WTC11 (cell line): Measurements from ENCODE around the gene CASKIN1. TPM values are rescaled to one million over a fixed set of nuclear protein-coding genes. Genes with fewer than 3 reads are reported as not detected.
A peak's percentile ranks its signal among the peaks of the same experiment; 100 is the strongest.

Source experiments
- ATAC-seq: fragments of 200-7000 bp; cut with Tn5 transposase; 2 replicates; pipeline ENCODE4 v1.10.0; 2021; ENCODE audit warnings: mild to moderate bottlenecking, moderate library complexity
- CTCF ChIA-PET: fragments of 300-600 bp; sonication (Branson Sonifier 250); formaldehyde crosslinking; loops from one replicate; lab custom pipeline; 2021; ENCODE audit warnings: antibody characterized with exemption; lab: Charles Lee
- POLR2A ChIA-PET: fragments of 350-600 bp; sonication (Branson Sonifier 250); formaldehyde crosslinking; loops from one replicate; lab custom pipeline; 2021; ENCODE audit warnings: antibody characterized with exemption; lab: Charles Lee
- DNase-seq: peaks from one replicate; pipeline ENCODE4 v3.0.0; 2021; ENCODE audit warnings: low spot score
- H3K27ac Mint-ChIP-seq: 2 replicates; pipeline ENCODE4 v1.8.0; 2021; ENCODE audit warnings: mixed read lengths
- H3K27me3 Mint-ChIP-seq: 2 replicates; pipeline ENCODE4 v1.8.0; 2021; ENCODE audit warnings: low read depth, mild to moderate bottlenecking, moderate library complexity, mixed read lengths
- H3K36me3 Mint-ChIP-seq: 2 replicates; pipeline ENCODE4 v1.8.0; 2021; ENCODE audit warnings: mixed read lengths
- H3K4me1 Mint-ChIP-seq: 2 replicates; pipeline ENCODE4 v1.8.0; 2022; ENCODE audit warnings: mixed read lengths
- H3K4me3 Mint-ChIP-seq: 2 replicates; pipeline ENCODE4 v1.8.0; 2021; ENCODE audit warnings: mild to moderate bottlenecking, moderate library complexity, mixed read lengths
- H3K9me3 Mint-ChIP-seq: 2 replicates; pipeline ENCODE4 v1.8.0; 2021; ENCODE audit warnings: mixed read lengths
- CBFB ChIP-seq: sonication (generic); formaldehyde crosslinking; IDR thresholded peaks from 2 replicates; pipeline ENCODE4 v1.8.1; 2022; ENCODE audit warnings: mild to moderate bottlenecking, low read depth, missing genetic modification reagents
- ELF4 ChIP-seq: sonication (generic); formaldehyde crosslinking; IDR thresholded peaks from 2 replicates; pipeline ENCODE4 v1.8.1; 2022; ENCODE audit warnings: low read depth, mild to moderate bottlenecking, moderate library complexity, missing genetic modification reagents
- FOXK1 ChIP-seq: sonication (generic); formaldehyde crosslinking; IDR thresholded peaks from 2 replicates; pipeline ENCODE4 v1.8.0; 2022; ENCODE audit warnings: mild to moderate bottlenecking, moderate library complexity, missing genetic modification reagents
- FOXP1 ChIP-seq: sonication (generic); formaldehyde crosslinking; IDR thresholded peaks from 2 replicates; pipeline ENCODE4 v1.8.0; 2022; ENCODE audit warnings: missing genetic modification reagents, mild to moderate bottlenecking, moderate library complexity, borderline replicate concordance
- GABPB1 ChIP-seq: sonication (generic); formaldehyde crosslinking; IDR thresholded peaks from 2 replicates; pipeline ENCODE4 v1.8.1; 2023; ENCODE audit warnings: mild to moderate bottlenecking, missing genetic modification reagents
- KAT7 ChIP-seq: sonication (generic); formaldehyde crosslinking; IDR thresholded peaks from 2 replicates; pipeline ENCODE4 v1.8.1; 2023; ENCODE audit warnings: missing genetic modification reagents, mild to moderate bottlenecking, borderline replicate concordance
- MYBL2 ChIP-seq: sonication (generic); formaldehyde crosslinking; IDR thresholded peaks from 2 replicates; pipeline ENCODE4 v1.8.1; 2023; ENCODE audit warnings: mild to moderate bottlenecking, moderate library complexity, missing genetic modification reagents
- NR1H2 ChIP-seq: sonication (generic); formaldehyde crosslinking; IDR thresholded peaks from 2 replicates; pipeline ENCODE4 v1.9.0; 2021; ENCODE audit warnings: mild to moderate bottlenecking, moderate library complexity, missing genetic modification reagents
- SMAD4 ChIP-seq: sonication (generic); formaldehyde crosslinking; IDR thresholded peaks from 2 replicates; pipeline ENCODE4 v1.8.0; 2022; ENCODE audit warnings: mild to moderate bottlenecking, missing genetic modification reagents
- STAT6 ChIP-seq: sonication (generic); formaldehyde crosslinking; conservative IDR thresholded peaks from 2 replicates; pipeline ENCODE4 v1.8.1; 2023; ENCODE audit warnings: mild to moderate bottlenecking, low read depth, missing genetic modification reagents, moderate library complexity
- TP53 ChIP-seq: sonication (generic); formaldehyde crosslinking; IDR thresholded peaks from 2 replicates; pipeline ENCODE4 v1.8.1; 2023; ENCODE audit warnings: mild to moderate bottlenecking, missing genetic modification reagents
- ZBTB43 ChIP-seq: sonication (generic); formaldehyde crosslinking; IDR thresholded peaks from 2 replicates; pipeline ENCODE4 v1.8.1; 2023; ENCODE audit warnings: mild to moderate bottlenecking, missing genetic modification reagents
- ZNF121 ChIP-seq: sonication (generic); formaldehyde crosslinking; IDR thresholded peaks from 2 replicates; pipeline ENCODE4 v1.8.0; 2023; ENCODE audit warnings: missing genetic modification reagents
- ZNF219 ChIP-seq: sonication (generic); formaldehyde crosslinking; IDR thresholded peaks from 2 replicates; pipeline ENCODE4 v1.8.0; 2023; ENCODE audit warnings: missing genetic modification reagents, mild to moderate bottlenecking, borderline replicate concordance
- ZNF232 ChIP-seq: sonication (generic); formaldehyde crosslinking; IDR thresholded peaks from 2 replicates; pipeline ENCODE4 v1.8.0; 2022; ENCODE audit warnings: mild to moderate bottlenecking, missing genetic modification reagents
- ZNF423 ChIP-seq: fragments of 250-450 bp; sonication (Bioruptor Pico); IDR thresholded peaks from 2 replicates; pipeline ENCODE4 v2.1.2; 2022; ENCODE audit warnings: mild to moderate bottlenecking, moderate library complexity
- ZNF671 ChIP-seq: fragments of 250-450 bp; sonication (Bioruptor Pico); IDR thresholded peaks from 2 replicates; pipeline ENCODE4 v1.8.0; 2021; ENCODE audit warnings: mild to moderate bottlenecking
- total RNA-seq: library from RNA; stranded (reverse); gene quantifications from 3 replicates; pipeline ENCODE4 v1.2.3, GENCODE V29; 2021
- TF ChIP-seq, protein P1 (sequence below): sonication (generic); formaldehyde crosslinking; IDR thresholded peaks from 2 replicates; pipeline ENCODE4 v1.8.0; 2022; ENCODE audit warnings: mild to moderate bottlenecking, missing genetic modification reagents
- TF ChIP-seq, protein P2 (sequence below): sonication (generic); formaldehyde crosslinking; IDR thresholded peaks from 2 replicates; pipeline ENCODE4 v1.8.1; 2022; ENCODE audit warnings: missing genetic modification reagents, borderline replicate concordance
- TF ChIP-seq, protein P3 (sequence below): sonication (generic); formaldehyde crosslinking; IDR thresholded peaks from 2 replicates; pipeline ENCODE4 v1.8.0; 2022; ENCODE audit warnings: mild to moderate bottlenecking, missing genetic modification reagents
- TF ChIP-seq, protein P4 (sequence below): sonication (generic); formaldehyde crosslinking; IDR thresholded peaks from 2 replicates; pipeline ENCODE4 v1.8.0; 2023; ENCODE audit warnings: mild to moderate bottlenecking, missing genetic modification reagents

The CASKIN1 gene
- total RNA-seq, 1 experiment from 2014 or later = 9.4 TPM

DNA sequence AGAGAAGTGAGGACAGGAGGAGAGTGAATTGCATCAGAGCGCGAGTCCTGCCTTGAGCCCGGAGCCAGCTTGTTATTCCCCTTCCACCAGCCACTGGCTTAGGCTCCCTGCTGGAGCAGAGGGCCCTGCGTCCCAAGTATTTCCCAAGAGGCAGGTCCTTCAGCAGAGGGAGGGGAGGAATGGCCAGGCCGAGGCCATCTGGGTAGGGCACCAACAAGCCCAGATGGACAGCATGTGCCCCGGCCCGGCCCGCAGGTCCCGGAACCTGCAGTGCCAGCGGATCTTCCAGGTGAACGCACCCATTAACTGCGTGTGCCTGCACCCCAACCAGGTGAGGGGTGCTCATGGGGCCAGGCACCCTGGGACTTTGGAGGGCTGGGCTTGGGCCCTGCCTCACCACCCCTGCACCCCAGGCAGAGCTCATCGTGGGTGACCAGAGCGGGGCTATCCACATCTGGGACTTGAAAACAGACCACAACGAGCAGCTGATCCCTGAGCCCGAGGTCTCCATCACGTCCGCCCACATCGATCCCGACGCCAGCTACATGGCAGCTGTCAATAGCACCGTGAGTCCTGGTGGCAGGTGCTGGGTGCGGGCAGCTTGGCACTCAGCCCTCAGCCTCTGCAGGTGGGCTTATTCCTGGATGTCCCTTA, 10.5 kb upstream of the CASKIN1 start (continued):
- TF ChIP-seq FOXP1 (CRISPR knock-in tag) (no peak), CBFB (CRISPR knock-in tag) (no peak), ZNF121 (no peak), ZNF232 (no peak)

DNA sequence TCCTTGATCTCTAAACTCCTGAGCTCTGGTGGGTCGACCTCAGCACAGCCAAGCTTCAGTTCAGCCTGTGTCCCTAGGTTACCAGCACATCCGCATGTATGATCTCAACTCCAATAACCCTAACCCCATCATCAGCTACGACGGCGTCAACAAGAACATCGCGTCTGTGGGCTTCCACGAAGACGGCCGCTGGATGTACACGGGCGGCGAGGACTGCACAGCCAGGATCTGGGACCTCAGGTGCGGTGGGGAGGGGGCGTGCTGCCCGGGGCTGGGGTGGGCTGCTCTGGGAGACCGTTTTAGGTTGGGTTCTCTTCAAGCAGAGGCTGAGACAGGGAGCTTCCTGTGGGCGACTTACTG, 10.0 kb upstream of the CASKIN1 start:
- no peak for DNase-seq
- Mint-ChIP-seq H3K4me1 (peaks cover 17% of the 10 kb centered on the region), H3K9me3 (no peaks in the 10 kb centered on the region), H3K27me3 (peaks cover 18% of the 10 kb centered on the region), H3K36me3 (peaks cover 14% of the 10 kb centered on the region), H3K27ac (peak overlapping the region; percentile 95), H3K4me3 (peak overlapping the region; percentile 80)
- ATAC-seq = no peak
- POLR2A ChIA-PET = interaction anchor here (0.5 to 1.3 kb wide), 4 partner anchors 8 to 184 kb away, joined by 3 to 6 read pairs (median 3); partner anchors contain the start of genes PGP and TRAF7
- CTCF ChIA-PET = interaction anchor here (0.6 to 2.7 kb wide), 4 partner anchors 11 to 183 kb away, joined by 3 to 13 read pairs (median 4); partner anchors contain the start of genes CASKIN1 and TRAF7
- TF ChIP-seq, protein P1, sequence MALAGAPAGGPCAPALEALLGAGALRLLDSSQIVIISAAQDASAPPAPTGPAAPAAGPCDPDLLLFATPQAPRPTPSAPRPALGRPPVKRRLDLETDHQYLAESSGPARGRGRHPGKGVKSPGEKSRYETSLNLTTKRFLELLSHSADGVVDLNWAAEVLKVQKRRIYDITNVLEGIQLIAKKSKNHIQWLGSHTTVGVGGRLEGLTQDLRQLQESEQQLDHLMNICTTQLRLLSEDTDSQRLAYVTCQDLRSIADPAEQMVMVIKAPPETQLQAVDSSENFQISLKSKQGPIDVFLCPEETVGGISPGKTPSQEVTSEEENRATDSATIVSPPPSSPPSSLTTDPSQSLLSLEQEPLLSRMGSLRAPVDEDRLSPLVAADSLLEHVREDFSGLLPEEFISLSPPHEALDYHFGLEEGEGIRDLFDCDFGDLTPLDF (CRISPR knock-in tag) = no peak
- no peak for TF ChIP-seq ZNF423 (CRISPR knock-in tag)
- TF ChIP-seq ZNF671 (CRISPR knock-in tag) = no peak
- no peak for TF ChIP-seq FOXP1 (CRISPR knock-in tag)
- TF ChIP-seq STAT6 = no peak
- TF ChIP-seq CBFB (CRISPR knock-in tag) = no peak
- TF ChIP-seq ZNF219 (CRISPR knock-in tag) = no peak
- no peak for TF ChIP-seq FOXK1
- TF ChIP-seq, protein P2, sequence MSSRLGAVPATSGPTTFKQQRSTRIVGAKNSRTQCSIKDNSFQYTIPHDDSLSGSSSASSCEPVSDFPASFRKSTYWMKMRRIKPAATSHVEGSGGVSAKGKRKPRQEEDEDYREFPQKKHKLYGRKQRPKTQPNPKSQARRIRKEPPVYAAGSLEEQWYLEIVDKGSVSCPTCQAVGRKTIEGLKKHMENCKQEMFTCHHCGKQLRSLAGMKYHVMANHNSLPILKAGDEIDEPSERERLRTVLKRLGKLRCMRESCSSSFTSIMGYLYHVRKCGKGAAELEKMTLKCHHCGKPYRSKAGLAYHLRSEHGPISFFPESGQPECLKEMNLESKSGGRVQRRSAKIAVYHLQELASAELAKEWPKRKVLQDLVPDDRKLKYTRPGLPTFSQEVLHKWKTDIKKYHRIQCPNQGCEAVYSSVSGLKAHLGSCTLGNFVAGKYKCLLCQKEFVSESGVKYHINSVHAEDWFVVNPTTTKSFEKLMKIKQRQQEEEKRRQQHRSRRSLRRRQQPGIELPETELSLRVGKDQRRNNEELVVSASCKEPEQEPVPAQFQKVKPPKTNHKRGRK (CRISPR knock-in tag) = no peak
- TF ChIP-seq ELF4 (CRISPR knock-in tag) = no peak
- no peak for TF ChIP-seq GABPB1 (CRISPR knock-in tag)
- no peak for TF ChIP-seq MYBL2 (CRISPR knock-in tag)

DNA sequence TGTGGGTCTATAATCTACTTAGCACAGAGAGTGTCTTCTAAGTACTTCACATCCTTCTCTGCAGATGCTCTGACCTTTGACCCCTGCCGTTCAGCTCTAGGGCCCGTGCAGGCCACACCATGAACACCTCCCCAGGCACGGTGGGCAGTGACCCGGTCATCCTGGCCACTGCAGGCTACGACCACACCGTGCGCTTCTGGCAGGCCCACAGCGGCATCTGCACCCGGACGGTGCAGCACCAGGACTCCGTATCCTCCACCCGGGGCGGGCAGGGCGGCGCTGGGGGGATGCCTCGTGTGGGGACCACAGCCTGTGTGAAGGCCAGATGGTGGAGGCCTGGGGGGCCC, 9.5 kb upstream of the CASKIN1 start:
- ChIA-PET POLR2A (interaction anchor here (0.7 to 1.3 kb wide), 2 partner anchors 34 to 51 kb away, joined by 3 read pairs; partner anchors contain the start of gene TRAF7), CTCF (interaction anchor here (1.3 to 2.7 kb wide), 3 partner anchors 11 to 51 kb away, joined by 4 to 13 read pairs (median 4); partner anchors contain the start of genes CASKIN1 and TRAF7)
- Mint-ChIP-seq H3K36me3 (peaks cover 14% of the 10 kb centered on the region), H3K27me3 (peaks cover 18% of the 10 kb centered on the region), H3K9me3 (no peaks in the 10 kb centered on the region), H3K4me1 (peaks cover 17% of the 10 kb centered on the region), H3K4me3 (peak overlapping the region; percentile 80), H3K27ac (no peak overlapping the region)
- no peak for ATAC-seq
- no peak for DNase-seq
- TF ChIP-seq, protein P3, sequence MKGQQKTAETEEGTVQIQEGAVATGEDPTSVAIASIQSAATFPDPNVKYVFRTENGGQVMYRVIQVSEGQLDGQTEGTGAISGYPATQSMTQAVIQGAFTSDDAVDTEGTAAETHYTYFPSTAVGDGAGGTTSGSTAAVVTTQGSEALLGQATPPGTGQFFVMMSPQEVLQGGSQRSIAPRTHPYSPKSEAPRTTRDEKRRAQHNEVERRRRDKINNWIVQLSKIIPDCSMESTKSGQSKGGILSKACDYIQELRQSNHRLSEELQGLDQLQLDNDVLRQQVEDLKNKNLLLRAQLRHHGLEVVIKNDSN = no peak
- TF ChIP-seq, protein P4, sequence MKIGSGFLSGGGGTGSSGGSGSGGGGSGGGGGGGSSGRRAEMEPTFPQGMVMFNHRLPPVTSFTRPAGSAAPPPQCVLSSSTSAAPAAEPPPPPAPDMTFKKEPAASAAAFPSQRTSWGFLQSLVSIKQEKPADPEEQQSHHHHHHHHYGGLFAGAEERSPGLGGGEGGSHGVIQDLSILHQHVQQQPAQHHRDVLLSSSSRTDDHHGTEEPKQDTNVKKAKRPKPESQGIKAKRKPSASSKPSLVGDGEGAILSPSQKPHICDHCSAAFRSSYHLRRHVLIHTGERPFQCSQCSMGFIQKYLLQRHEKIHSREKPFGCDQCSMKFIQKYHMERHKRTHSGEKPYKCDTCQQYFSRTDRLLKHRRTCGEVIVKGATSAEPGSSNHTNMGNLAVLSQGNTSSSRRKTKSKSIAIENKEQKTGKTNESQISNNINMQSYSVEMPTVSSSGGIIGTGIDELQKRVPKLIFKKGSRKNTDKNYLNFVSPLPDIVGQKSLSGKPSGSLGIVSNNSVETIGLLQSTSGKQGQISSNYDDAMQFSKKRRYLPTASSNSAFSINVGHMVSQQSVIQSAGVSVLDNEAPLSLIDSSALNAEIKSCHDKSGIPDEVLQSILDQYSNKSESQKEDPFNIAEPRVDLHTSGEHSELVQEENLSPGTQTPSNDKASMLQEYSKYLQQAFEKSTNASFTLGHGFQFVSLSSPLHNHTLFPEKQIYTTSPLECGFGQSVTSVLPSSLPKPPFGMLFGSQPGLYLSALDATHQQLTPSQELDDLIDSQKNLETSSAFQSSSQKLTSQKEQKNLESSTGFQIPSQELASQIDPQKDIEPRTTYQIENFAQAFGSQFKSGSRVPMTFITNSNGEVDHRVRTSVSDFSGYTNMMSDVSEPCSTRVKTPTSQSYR = no peak
- TF ChIP-seq NR1H2 (CRISPR knock-in tag) = no peak
- TF ChIP-seq SMAD4 = no peak
- TF ChIP-seq KAT7 (CRISPR knock-in tag) = no peak
- no peak for TF ChIP-seq TP53
- no peak for TF ChIP-seq ZBTB43 (CRISPR knock-in tag)
